Rectal smooth muscle tissue (tissue), 1 donor: ENCODE measurements around the gene HOXC12.
A peak's percentile ranks its signal among the peaks of the same experiment; 100 is the strongest.

Experiments
- H3K27ac ChIP-seq: one replicate; pipeline ENCODE4 v1.7.0; 2013; ENCODE audit warnings: low read depth, low read length, inconsistent platforms
- H3K27me3 ChIP-seq: one replicate; pipeline ENCODE4 v1.7.0; 2013; ENCODE audit warnings: low read length; ENCODE audit not compliant: control insufficient read depth, insufficient read depth
- H3K36me3 ChIP-seq: one replicate; pipeline ENCODE4 v1.7.0; 2013; ENCODE audit warnings: low read length; ENCODE audit not compliant: control insufficient read depth, insufficient read depth
- H3K4me1 ChIP-seq: one replicate; pipeline ENCODE4 v1.7.0; 2013; ENCODE audit warnings: low read length; ENCODE audit not compliant: control insufficient read depth, insufficient read depth
- H3K4me3 ChIP-seq: one replicate; pipeline ENCODE4 v1.7.0; 2013; ENCODE audit warnings: low read length
- H3K9ac ChIP-seq: one replicate; pipeline ENCODE4 v1.7.0; 2013; ENCODE audit warnings: low read length

Gene HOXC12

DNA sequence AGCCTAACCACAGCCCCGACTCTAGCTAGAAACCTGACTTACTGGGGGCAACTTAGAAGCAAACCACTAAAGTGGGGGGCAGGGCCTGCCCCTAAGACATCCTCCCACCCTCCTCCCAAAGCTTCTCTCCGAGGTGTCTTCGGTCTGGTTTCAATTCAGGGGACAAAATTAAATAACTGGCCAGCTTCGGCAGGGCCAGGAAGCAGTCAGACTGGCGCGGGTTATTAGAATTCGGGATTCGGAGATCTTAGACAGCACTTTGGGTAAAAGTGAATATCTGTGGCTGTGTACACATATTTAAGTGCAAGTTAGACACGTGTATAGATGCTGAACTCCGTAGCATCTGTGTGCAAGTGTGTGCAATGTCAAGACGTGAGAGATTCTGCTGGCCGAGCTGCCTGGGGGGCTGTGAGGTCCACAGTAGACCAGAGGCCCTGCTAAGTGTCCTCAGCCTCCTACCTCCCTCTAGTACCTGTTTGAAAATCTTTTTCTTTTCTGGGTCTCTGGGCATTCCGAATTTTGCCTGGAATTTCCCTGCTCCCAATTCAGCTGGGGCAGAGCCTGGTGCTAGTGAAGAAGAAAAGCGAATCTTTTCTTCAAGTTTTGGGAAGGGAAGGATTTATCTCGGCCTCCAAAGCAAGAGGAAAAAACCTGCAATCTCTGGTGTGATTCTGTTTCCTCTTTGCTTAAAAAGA is 26.2 kb downstream of the HOXC12 start:
- Histone ChIP-seq H3K27me3 (peaks cover 72% of the 10 kb centered on the region), H3K9ac (no peak overlapping the region), H3K4me3 (no peak overlapping the region), H3K4me1 (peaks cover 3% of the 10 kb centered on the region), H3K36me3 (no peaks in the 10 kb centered on the region), H3K27ac (no peak overlapping the region)

DNA sequence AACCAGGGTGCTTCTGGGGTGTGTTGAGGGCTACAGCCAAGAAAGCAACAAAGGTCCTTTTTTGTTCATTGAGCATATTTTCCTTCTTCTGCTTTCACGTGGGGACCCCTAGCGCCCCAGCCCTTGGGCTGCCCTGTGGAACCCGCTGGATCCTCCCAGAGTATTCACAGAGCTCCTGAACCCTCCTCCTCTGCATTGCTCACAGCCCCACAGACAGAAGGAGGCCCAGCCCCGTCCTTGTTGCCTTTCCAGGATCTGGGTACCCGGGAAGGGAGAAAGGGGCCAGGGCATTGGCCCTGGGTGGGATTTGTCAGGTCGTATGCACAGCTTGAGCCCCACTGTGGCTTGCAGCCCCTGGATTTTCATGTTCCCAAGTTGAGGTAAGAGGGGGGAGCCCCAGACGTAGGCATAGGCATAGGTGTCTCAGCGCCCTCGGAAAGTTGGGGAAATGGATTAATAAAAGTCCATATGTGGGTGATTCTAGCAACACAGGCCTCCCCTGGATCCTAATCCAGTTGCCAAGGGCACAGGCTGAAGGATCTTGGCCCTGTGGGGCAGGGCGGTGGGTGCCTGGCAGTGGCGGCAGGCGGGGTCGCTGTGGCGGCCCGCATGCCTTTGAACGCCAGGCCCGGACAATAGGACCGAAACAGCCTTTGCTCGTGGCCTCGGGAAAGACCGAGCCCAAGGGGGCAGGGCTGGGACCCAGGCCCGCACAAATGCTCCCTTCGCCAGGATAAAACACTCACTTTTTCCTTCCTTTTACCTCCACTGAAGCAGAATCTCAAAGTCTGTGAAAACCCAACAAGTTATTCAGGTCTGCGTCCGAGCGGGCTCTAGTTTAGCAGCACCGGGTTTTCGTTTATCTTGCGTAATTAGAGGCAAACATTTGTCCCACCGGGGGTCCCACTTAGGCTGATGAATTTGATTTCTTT is 27.2 kb downstream of the HOXC12 start:
- Histone ChIP-seq H3K36me3 (no peaks in the 10 kb centered on the region), H3K27ac (no peak overlapping the region), H3K4me1 (peaks cover 3% of the 10 kb centered on the region), H3K27me3 (peaks cover 69% of the 10 kb centered on the region), H3K9ac (no peak overlapping the region), H3K4me3 (no peak overlapping the region)

DNA sequence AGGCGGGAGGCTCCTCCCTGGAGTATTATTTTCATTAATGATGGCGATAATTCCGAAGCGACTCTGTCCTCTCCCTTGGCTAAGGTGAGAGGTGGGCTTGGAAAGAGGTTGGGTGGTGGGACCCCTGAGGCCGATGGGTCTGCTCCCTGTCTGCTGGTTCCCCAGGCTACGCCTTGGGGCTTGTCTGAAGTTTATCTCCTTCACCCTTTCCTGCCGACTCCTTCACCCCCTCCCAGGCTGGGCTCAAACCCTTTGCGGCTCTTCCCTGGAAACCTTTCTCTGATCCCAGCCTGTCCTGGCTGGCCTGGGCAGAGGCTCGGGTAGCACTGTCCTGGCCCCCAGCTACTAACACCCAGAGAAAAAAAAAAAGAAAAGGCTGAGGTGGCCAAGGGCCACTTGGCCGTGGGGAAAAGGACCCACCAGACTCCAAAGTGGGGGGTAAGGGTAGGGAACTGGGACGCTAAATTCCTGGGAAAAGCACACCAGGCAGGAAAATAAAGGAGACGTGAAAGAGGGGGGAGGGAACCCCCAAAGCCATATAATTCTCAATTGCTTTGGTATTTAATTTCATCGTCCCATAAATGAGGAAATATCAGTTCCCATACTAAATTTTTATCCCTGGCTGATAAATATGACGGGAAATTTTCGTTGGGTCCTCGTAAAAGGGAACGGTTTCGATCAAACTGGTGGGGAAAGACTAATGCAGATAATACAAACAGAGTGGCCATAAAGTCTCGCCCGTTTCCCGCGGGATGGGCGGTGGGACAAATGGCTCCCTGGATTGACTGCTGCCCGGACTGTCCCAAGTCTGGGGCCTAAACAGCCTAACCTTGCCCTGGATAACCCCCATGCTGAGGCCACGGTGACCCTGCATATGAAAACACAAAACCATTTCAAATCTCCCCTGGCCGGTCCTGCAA is 28.2 kb downstream of the HOXC12 start:
- H3K36me3 ChIP-seq = no peaks in the 10 kb centered on the region
- H3K9ac ChIP-seq = no peak overlapping the region
- H3K27me3 ChIP-seq = peaks cover 70% of the 10 kb centered on the region
- H3K4me3 ChIP-seq = no peak overlapping the region
- H3K4me1 ChIP-seq = peaks cover 3% of the 10 kb centered on the region
- H3K27ac ChIP-seq = no peak overlapping the region

GRCh38 chr12:53983568-53983949 is 28.9 kb downstream of the HOXC12 start:
- Histone ChIP-seq H3K36me3 (no peaks in the 10 kb centered on the region), H3K4me3 (no peak overlapping the region), H3K27ac (no peak overlapping the region), H3K27me3 (peaks cover 72% of the 10 kb centered on the region), H3K9ac (no peak overlapping the region), H3K4me1 (peaks cover 3% of the 10 kb centered on the region)

DNA sequence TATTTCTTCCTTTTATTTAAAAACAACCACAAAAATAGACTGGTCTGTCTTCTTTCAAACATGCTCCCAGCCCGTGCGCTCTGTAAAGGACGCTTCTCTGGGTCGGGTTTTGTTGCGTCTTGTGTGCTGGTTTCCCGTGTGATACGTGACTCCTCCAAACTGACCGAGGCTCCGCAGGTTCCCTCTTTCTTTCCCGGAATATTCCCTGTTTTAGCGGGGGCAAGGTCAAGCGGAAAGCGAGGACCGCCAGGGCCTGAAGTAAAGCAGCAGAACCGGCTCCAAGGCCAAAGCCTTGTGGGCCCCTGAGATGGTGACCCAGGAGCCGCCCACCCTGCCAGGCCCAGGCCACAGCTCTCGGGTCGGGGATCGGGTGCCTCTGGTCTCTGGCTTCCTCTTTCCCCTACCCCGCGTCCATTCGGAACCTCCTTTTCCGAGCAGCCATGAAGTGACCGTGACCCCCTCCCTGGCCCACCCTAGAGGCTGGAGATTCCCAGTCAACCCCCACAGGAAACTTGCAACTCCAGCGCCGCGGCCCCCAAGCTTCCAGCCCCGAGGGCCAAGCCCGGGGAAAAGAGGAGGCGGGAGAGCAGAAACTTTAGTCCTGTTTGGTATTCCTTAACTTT is 29.4 kb downstream of the HOXC12 start:
- Histone ChIP-seq H3K27me3 (peaks cover 74% of the 10 kb centered on the region), H3K27ac (no peak overlapping the region), H3K36me3 (no peaks in the 10 kb centered on the region), H3K9ac (no peak overlapping the region), H3K4me1 (peaks cover 3% of the 10 kb centered on the region), H3K4me3 (no peak overlapping the region)

GRCh38 chr12:53984901-53985691 is 30.4 kb downstream of the HOXC12 start, which contains the start of gene HOXC10:
TSS of gene HOXC10 (plus strand) at chr12:53985146. CDS start at chr12:53985260, 114 bp downstream.
- H3K4me3 ChIP-seq = no peak within 1 kb of the TSS

GRCh38 chr12:53985692-53985993 is 30.9 kb downstream of the HOXC12 start:
- no peak overlapping the region for H3K9ac ChIP-seq
- H3K36me3 ChIP-seq = no peaks in the 10 kb centered on the region
- H3K27ac ChIP-seq = no peak overlapping the region
- H3K27me3 ChIP-seq = peaks cover 76% of the 10 kb centered on the region
- H3K4me3 ChIP-seq = no peak overlapping the region
- peaks cover 3% of the 10 kb centered on the region for H3K4me1 ChIP-seq

More at GRCh38 chr12:53984901-53985691, 30.4 kb downstream of the HOXC12 start, which contains the start of gene HOXC10:
- no peak within 1 kb of the TSS for H3K9ac ChIP-seq
- H3K27ac ChIP-seq = no peak within 1 kb of the TSS
- H3K4me1 ChIP-seq = peaks cover 3% of the 10 kb centered on the region
- H3K27me3 ChIP-seq = peaks cover 74% of the 10 kb centered on the region
- H3K36me3 ChIP-seq = no peaks in the 10 kb centered on the region

DNA sequence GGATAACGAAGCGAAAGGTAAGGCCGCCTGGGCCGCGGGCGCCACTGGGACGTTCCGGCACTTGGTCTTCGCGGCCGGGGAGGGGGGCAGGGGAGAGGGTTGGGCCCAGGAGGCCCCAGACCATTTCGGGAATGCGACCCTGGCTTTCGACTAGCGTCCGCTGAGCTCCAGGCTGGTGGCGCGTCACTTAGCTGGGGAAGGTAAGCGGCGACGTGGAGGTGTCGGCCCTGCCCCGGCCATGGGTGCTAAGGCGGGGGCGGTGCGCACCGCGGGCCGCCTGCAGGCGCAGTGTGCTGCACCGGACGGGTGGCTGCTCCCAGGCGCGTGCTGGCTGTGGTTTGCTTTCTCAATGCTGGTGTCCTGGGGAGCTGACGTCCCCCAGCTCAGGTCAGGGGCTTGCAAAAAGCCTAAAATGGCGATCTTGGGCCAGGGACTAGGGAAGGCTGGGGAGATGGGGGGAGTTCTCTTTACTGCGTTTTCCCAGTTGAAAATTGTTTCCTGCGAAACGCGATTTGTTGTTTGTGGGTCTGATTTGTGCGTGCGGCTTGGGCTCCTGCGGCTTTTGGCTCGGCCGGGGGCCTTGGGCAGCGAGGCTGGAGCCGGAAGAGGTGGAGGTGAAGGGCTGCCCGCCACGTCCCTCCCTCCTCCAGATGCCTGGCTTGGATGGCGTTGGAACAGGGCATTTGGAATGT is 31.4 kb downstream of the HOXC12 start:
- peaks cover 3% of the 10 kb centered on the region for H3K4me1 ChIP-seq
- H3K9ac ChIP-seq = no peak overlapping the region
- no peaks in the 10 kb centered on the region for H3K36me3 ChIP-seq
- peaks cover 76% of the 10 kb centered on the region for H3K27me3 ChIP-seq
- H3K27ac ChIP-seq = no peak overlapping the region
- peak overlapping the region; percentile 29 for H3K4me3 ChIP-seq

- no peak overlapping the region for H3K9ac ChIP-seq
- no peak overlapping the region for H3K27ac ChIP-seq
- H3K27me3 ChIP-seq = peaks cover 78% of the 10 kb centered on the region
- no peaks in the 10 kb centered on the region for H3K36me3 ChIP-seq
- no peak overlapping the region for H3K4me3 ChIP-seq
- H3K4me1 ChIP-seq = peaks cover 3% of the 10 kb centered on the region
These were observed 32.2 kb downstream of the HOXC12 start for GRCh38 chr12:53986686-53987483.

DNA sequence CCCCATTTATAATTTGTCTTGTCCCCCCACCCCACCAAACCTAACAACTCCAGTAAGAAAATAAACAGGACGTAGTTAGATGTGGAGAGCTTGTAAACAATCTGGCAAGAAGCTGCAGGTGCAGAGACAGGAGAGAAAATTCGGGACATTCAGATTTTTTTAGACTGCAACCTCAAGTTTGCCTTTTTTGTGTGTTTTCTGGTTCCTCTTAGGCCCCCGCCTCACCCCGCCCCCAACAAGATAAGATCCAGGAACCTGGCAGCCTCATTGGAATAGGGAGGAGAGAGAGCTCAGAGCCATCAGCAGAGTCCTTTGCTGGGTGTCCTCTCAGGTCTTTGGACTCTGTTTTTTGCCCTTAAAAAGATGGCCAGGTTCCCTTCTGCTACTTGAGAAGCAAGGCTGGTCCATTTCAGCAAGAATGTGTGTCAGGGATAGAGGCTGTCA is 33.1 kb downstream of the HOXC12 start:
- no peak overlapping the region for H3K4me3 ChIP-seq
- peaks cover 3% of the 10 kb centered on the region for H3K4me1 ChIP-seq
- no peak overlapping the region for H3K27ac ChIP-seq
- peaks cover 77% of the 10 kb centered on the region for H3K27me3 ChIP-seq
- no peak overlapping the region for H3K9ac ChIP-seq
- no peaks in the 10 kb centered on the region for H3K36me3 ChIP-seq
